Suppressor macrophage treated with lipopolysaccharide for 1 hour (primary cell): ENCODE data around the gene MMP11.

Experiments used
- DNase-seq, 3 donors: peaks; one replicate each; pipeline ENCODE4 v3.0.0-alpha.2; 2020 to 2022

The MMP11 gene

DNA sequence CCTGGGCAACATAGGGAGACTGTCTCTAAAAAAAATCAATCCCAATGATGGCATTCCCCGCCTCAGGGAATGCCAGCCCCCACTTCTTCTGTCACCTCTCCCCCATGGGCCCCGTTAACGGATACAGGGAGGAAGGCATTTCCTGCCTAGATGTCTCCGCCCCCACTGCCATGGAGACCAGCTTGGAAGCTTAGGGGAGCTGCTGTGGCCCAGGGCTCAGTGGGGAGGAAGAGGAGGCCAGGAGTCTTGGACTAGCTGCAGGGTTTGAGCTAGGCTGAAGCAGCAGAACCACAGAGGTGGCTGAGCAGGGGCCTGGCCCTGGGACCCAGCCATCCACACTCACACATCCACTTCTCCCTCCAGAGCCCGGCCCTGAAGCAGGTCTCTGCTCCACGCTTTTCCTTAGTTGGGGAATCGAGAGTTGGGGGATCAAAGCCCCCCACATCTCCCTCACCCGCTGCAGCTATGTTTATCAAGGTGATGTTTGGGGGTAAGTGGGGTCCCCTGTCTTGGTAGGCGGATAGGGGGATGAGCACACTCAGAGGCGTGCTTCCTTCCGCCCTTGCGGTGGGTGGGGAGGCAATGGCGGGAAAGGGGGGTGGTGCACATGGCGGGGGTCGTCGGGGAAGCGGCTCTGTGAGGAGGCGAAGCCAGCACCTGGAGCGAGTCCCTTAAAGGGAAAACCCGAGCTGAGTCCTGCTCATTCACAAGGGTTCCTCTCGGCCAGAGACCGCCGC is 9.6 kb upstream of the MMP11 start, which contains the start of gene C22orf15:
Gene C22orf15, plus strand, starts transcription at position 149 of the 737 bp plus-strand sequence. Its CDS starts 317 bp downstream, at position 466.
- DNase-seq = no peak

DNA sequence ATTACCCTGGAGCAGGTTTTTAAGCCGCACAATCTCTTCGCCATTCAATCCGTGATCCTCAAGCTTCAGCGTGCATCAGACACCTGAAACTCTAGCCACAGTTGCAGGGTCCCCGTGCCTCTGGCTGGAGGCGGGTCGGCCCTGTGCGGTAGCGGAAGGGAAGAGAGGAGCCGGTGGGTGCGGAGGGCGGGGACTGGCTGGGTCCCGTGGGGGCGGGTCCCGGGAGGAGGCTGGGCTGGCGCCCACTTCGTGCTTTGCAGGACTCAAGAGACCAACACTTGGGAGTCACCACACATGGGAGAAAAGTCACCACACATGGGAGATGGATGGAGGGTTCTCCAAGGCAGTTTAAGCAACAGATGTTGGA is 9.1 kb upstream of the MMP11 start:
- peak in 2 of 3 donors; percentile 39 to 49 for DNase-seq

DNA sequence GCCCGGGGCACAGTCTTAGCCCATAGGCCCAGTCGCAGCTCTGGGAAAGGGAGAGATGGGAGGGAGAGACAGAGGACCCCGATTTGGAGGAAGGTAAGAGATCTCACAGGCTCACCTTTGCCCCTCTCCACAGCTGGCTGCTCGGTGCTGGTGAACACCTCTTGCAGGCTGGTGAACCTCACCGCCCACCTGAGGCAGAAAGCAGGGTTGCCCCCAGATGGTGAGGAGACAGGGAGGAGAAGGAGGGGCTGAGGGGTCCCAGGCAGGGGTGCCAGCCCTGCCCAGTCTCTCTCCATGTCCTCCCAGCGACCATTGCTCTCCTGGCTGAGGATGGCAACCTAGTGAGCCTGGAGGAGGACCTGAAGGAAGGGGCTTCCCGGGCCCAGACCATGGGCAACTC is 8.7 kb upstream of the MMP11 start:
- no peak for DNase-seq

DNA sequence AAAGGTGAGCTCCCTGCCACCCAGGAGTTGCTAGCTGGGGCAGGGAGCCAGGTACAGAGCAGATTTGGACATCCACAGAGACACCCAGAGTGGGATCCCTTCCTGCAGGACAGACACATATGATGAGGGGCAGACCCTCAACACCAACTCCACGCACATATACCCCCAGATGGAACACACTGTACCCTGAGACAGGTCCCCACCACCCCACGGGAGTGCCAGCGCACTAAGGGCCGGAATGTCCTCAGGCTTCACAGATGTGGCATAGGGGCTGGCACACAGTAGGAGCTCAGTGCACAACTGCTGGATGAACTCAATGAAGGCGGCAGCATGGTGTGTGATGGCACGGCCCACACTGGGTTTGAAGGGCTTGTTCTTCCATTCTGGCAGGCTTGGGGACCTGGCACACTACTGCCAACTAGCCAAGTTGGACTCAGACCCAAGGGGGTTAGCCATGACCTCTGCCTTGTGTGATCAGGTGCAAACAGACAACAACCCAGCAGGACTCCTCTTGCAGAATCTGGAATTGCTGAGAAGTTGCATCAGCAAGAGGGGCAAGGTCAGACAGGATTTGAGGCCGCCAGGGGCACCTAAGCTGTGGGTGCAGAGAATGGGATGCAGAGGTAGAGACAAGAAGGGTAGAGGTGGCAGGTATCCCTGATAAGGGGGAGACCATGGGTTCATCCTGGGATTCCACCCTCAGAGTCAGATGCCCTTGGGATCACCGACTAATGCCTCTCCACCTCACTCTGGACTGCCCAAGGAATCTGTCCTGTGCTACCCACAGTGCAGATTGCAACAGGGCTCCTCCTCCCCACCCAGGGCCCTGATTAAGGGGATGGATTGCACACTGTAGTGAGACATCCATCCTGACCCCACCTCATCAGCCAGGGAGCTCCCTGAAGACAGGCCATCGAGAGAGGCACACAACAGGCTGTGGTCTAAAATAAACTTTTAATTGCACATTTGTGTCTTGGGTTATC is 7.5 kb upstream of the MMP11 start:
- no peak for DNase-seq

DNA sequence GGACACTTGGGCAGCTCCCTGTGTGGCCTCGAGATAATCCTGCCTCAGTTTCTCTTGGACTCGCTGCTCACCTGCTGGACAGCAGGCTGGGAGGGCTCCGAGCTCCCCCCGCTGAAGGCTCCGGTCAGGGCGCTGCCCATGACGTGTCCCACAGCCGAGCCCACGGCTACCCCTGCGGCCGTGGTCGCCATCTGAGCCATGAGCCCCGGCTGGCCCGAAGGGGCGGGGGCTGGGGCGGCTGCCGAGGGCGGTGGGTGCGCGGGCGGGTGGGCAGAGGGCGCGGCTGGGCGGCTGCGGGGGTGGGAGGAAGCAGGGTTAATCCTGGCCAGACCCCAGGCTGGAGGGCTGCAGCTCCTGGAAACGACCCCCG is 5.4 kb upstream of the MMP11 start:
- DNase-seq = no peak

DNA sequence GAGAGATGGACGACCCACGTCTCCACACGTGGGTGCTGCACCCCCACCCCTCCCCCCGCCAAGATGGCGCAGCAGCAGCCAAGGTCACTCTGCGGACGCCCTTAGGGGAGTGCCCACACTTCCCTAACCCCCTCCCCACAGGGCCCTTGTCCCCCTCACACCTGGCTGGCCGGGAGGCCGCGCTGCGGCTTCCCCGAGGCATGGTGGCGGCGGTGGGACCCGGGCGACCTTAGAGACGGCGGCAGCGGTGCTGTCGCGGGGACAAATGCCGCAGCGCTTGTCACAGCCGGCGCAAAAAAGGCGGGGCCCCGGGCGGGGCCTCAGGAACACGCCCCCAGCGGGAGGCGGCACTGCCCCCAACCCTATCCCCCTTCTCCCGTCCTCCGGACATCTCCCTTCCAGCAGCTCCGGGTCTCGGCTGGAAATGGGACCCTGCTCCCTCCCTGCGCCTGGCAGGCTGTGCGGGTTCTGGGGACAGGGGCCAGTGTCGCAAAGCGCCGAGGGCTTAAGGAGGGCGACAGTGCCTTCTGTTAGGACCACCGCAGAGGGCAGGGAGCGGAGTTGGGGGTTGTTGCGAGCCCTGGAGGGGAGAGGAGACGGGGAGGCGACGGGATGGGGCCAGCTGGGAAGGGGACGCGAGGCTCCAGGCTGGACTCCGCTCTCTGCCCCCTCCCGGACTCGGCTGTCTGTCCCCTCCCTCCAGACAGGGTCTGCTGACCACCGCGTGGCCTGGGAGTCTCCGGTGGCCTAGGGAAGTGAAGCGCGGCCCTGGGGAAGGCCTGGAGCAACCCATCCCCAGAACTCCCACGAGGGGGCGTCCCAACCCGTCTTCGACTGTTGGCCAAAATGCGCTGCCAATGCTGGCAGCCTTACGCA is 4.7 kb upstream of the MMP11 start, which contains the start of gene CHCHD10:
Gene CHCHD10, minus strand, starts transcription at position 300 of the 876 bp plus-strand sequence. Its CDS starts 98 bp downstream, at position 202.
- peak; percentile 90 to 96 (median 94) for DNase-seq

DNA sequence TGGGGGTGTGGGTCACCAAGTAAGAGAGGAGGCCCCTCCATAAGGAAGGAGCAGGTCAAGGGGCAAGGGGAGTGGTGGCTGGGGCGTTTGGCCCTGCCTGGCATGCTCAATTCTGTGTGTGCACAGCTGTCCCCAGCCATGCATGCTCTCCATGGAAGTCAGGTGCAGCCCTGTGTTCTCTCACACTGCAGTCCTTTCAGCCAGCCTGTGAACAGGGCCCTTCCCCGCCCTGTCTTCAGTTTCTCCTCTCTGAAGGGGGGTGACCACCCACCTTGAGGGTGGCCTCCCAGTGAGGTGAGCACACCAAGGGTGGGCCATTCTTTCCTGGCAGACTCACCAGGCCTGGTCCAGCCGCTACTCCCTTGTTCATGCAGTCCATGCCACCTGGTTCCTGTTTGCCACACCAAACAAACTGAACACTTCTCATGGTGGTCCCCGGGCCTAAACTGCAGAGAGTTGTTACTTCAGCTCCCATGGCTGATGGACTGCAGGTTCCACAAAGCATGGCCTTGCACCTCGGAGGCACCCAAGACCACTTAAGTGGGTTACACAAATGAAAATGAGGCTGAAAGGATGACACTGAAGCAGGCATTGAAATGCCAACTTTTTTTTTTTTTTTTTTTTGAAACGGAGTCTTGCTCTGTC is 3.2 kb upstream of the MMP11 start:
- DNase-seq = no peak

DNA sequence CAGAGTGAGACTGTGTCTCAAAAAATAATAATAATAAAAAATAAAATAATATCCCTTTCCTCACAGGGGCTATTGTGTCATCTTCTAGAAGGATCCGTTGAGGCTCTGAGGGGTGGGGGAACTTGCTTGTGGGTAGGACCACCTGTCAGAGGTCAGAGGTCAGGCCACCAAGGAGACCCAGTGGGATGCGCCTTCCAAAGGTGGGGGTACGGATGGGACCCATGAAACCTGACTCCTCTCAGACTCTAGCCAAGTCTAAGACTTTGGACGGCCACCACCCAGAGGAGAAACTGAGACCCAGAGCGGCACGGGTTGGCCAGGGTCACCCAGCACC is 367 bp upstream of the MMP11 start:
- DNase-seq = no peak

DNA sequence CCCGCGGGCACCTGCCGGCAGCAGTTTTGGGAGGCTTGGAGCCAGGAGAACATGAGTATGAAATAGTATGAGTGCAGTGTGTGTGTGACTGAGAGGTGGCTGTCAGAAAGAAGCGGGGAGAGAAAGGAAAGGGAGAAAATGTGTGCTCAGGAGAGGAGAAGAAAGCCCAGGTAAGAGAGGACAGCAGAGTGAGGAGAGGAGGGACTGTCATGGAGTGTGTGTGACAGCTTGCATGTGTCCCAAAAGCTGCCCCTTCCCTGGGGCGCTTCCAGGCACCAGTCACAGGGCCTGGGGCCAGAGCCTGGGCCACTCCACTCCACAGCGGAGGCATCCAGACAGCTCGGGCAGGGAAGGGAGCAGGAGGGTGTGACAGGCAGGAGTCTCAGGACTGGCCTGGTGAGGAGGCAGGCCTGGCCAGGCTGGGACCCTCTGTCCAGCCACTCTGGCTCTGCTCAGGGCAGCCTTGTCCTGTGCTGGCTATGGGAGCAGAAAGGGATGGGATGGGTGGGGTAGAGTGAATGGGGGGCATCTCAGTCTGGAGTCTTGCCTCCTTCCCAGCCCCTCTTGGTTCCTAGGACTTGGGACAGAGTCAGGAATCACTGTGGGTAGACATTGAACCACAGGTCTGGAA is 949 bp downstream of the MMP11 start:
- no peak for DNase-seq

DNA sequence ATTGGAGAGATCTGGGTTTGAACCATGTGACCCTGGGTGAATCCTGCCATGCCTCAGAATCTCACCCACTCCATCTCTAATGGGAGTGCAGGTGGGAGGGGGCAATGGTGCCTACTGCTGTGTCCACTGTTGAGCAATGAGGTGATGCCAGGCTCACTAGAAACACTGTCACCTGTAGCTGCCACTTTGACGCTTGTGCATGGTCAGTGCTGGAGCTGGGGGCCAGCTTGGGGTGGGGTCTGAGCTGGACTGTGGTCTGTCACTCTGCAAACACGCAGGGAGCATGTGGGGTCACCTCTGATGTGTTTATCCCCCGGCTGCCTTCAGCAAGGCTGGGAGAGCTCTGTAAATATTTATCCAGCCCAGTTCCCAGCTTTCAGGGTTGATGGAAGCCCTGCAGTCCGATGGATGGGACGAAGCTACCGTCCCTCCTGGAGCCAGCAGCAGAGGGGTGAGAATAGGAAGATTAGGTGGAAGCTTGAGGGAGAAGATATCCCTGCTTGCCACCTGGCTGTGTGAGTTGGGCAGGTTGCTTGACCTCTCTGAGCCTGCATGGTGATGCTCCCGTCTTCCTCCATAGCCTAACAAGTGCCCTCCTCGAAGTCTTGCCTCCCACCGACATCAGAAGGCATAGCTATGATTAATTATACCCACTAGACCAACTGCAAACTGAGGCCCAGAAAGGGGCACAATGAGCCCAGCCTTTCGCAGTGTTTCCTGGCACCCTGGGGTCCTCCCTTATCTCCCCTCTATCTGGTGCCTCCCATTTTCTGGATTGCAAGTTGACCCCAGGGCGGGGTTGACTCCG is 1.7 kb downstream of the MMP11 start:
- no peak for DNase-seq

DNA sequence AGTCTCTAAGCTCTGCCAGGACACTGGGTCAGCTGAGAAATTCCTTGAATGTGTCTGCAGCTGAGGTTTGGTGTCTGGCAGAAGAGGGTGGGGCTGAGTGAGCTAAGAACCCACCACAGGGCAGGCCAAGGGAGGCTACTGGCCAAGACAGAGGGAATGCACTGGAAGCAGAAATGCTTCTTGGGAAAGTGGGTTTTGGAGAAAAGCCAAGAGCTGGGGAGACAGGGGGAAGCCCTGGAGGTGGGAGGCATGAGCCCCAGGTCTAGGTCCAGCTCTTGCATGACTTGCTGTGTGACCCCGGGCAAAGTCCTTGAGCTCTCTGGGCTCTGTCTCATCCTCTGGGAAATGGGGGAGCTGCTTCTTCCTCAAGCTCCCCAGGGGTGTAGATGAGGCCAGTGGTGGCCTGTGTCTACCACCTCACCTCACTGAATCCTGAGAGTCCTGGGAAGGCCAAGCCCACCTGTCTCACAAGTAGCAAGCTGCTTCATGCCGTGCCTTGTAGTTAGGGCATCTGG is 2.3 kb downstream of the MMP11 start:
- no peak for DNase-seq

DNA sequence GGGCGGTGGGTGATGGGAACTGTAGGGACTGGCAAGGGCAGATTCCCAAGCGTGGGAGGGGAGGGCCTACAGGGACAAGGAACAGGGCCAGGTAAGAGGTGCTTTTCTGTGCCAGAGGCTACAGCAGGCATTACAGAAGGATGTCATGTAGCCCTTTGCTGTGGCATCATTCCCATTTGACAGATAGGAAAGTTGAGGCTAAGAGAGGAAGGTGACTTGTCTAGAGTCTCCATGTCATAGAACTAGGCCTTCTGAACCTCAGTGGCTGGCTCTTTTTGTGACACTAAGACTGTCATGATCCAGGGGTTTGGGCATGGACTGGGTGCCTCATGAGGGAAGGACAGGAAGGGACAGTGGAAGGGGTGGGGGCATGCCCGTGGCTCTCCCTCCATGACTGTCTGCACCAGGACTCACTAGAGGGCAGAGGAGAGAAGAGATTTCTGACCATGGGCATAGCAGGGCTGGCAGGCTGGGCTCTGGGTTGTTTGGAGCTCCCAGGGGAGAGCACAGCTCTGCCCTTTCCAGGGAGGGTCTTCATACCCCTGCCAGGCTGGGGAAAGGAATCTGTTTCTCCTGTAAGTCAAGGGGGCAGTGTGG is 3.2 kb downstream of the MMP11 start:
- no peak for DNase-seq

DNA sequence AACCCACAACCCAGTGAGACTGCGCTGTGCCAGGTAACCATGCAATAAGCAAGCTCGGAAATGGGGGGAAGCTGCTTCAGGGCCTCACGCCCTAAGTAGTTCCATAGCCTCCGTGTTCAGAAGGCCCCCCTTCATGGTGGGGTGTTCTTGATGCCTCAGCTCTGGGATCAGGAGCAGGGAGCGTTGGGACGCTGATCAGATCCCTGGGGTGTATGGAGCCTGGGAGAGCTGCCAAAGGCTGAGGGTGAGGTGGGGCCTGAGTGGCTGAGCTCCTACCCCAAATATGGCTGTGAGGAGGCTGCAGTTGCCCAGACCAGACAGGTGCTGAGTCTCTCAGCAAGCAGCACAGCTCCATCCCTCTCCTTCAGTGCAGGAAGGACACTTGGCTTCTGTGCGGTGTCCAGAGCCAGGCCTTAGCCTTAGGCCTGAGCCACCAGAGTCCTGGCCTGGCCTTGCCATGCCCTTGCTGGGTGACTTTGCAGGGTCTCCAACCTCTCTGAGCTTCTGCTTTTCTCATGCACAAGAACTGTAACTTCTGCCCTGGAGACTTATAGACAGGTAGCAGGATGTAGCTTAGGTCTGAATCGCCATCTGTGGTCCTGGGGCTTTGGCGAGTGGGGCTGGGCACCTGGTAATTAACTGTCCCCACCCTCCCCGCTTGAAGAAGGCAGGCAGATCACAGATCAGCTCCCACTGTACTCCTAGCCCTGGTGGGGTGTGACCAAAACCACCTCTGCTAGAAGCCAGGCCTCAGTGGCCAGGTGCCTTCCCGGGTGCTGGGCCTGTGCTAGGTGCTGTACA is 5.3 kb downstream of the MMP11 start:
- no peak for DNase-seq

DNA sequence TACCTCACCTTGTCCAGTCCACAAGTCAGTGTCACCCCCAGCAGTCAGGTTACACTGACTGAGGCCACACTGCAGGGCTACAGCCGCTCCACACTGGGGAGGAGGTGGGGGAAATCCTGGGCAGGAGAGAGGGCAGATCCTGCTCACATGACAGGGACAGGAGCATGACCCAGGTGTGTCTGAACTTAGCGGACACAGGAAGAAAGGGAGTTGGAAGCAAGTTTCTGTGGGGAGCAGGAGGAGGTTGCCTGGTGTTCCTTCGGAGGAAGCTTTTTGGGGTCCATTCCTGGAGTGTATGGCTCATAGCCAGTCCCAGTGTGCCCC is 5.9 kb downstream of the MMP11 start:
- DNase-seq = no peak

DNA sequence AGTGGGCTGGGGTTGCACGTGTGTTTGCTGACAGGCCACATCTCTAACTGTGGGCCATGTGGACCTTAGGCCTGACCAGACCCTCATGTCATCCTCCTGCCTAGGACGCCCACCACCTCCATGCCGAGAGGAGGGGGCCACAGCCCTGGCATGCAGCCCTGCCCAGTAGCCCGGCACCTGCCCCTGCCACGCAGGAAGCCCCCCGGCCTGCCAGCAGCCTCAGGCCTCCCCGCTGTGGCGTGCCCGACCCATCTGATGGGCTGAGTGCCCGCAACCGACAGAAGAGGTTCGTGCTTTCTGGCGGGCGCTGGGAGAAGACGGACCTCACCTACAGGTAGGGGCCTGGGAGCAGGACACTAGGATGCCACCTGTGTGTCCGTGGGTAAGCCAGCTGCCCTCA is 6.4 kb downstream of the MMP11 start:
- DNase-seq = no peak

DNA sequence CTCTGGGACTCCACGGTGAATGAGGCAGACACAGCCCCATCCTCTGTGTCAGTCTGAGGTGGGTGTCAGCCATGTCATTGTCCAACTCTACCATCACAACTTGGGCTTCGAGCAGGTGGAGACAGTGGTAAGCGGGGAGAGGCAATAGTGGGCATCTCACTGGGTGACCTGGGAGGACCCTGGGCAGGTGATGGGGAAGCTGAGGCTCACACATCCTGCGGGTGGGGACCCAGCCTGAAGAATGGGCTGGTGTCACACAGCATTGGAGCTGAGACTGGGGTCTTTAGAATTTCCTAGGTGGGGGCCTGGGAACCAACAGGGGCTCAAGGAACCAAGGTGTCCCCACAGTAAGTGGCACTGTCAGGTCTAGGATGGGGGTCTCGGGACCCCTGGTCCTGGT is 7.1 kb downstream of the MMP11 start:
- DNase-seq = no peak

DNA sequence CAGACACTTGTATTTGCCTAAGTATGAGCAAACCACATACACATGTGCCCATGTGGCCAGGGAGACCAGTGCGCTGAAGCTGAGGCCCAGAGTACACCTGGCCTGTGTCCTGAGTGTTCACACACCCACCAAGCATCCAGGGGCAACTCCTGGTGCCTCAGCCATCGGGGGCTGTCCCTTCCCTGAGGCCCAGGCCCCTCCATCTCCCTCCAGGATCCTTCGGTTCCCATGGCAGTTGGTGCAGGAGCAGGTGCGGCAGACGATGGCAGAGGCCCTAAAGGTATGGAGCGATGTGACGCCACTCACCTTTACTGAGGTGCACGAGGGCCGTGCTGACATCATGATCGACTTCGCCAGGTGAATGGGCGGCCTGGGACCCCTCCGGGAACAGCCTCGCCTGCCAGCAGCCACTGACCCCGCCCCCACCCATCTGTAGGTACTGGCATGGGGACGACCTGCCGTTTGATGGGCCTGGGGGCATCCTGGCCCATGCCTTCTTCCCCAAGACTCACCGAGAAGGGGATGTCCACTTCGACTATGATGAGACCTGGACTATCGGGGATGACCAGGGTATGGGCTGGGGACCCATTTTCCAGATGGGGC is 7.6 kb downstream of the MMP11 start:
- no peak for DNase-seq

DNA sequence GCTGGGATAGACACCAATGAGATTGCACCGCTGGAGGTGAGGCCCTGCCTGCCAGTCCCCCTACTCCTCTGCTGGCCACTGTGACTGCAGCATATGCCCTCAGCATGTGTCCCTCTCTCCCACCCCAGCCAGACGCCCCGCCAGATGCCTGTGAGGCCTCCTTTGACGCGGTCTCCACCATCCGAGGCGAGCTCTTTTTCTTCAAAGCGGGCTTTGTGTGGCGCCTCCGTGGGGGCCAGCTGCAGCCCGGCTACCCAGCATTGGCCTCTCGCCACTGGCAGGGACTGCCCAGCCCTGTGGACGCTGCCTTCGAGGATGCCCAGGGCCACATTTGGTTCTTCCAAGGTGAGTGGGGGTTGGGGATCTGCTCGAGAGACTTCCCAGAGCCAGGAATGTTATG is 8.4 kb downstream of the MMP11 start:
- no peak for DNase-seq

DNA sequence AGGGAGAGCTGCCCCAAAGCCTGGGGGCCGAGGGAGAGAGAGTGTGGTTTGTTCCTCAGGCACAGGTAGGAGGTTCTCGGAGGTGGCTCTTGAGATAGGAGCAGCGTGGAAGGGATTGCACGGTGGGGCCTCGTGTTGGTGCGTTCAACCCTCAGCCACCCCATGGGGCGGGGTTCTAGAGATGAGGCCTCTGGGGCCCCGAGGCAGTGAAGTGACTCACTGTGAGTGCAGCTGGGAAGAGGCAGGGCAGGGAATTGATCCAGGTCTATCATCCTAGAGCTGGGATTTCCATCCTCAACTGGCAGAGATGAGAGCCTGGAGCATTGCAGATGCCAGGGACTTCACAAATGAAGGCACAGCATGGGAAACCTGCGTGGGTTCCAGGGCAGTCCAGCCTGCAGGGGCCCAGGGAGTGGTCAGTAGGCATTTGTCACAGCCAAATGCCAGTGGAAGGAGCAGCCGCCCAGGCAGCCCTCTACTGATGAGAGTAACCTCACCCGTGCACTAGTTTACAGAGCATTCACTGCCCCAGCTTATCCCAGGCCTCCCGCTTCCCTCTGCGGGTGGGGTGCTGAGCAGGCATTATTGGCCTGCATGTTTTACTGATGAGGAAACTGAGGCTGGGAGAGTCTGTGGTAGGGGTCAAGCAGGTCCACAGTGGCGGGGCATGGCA is 9.0 kb downstream of the MMP11 start:
- DNase-seq = no peak
